ENCODE data around the gene INO80D.

Gene INO80D

DNA sequence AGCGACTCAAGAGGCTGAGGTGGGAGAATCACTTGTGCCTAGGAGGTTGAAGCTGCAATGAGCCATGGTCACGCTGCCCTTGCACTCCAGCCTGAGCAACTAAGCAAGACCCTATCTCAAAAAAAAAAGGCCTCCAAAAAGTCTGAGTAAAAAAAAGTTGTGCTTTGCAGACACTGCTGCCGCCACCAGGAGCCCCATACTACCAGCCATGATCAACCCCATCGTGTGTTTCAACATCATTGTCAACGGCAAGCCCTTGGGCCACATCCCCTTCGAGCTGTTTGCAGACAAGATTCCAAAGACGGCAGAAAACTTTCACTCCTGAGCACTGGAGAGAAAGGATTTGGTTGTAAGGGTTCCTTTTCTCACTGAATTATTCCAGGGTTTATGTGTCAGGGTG is 137.1 kb downstream of the INO80D start:
- DNase-seq (ENCODE audit: low spot score), result no peak
- CTCF ChIA-PET, result interaction anchor here (0.5 to 1.5 kb wide), 8 partner anchors 10 to 548 kb away, joined by 3 to 6 read pairs (median 4); no protein-coding TSS in a partner anchor
- H3K27ac ChIP-seq, result no peak overlapping the region
- TF ChIP-seq, protein P1, sequence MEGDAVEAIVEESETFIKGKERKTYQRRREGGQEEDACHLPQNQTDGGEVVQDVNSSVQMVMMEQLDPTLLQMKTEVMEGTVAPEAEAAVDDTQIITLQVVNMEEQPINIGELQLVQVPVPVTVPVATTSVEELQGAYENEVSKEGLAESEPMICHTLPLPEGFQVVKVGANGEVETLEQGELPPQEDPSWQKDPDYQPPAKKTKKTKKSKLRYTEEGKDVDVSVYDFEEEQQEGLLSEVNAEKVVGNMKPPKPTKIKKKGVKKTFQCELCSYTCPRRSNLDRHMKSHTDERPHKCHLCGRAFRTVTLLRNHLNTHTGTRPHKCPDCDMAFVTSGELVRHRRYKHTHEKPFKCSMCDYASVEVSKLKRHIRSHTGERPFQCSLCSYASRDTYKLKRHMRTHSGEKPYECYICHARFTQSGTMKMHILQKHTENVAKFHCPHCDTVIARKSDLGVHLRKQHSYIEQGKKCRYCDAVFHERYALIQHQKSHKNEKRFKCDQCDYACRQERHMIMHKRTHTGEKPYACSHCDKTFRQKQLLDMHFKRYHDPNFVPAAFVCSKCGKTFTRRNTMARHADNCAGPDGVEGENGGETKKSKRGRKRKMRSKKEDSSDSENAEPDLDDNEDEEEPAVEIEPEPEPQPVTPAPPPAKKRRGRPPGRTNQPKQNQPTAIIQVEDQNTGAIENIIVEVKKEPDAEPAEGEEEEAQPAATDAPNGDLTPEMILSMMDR (conservative IDR thresholded peaks at IDR 0.05; ENCODE audit: low read depth), result no peak
- POLR2A ChIA-PET (ENCODE audit: low non-redundant PET), result no interaction called here

DNA sequence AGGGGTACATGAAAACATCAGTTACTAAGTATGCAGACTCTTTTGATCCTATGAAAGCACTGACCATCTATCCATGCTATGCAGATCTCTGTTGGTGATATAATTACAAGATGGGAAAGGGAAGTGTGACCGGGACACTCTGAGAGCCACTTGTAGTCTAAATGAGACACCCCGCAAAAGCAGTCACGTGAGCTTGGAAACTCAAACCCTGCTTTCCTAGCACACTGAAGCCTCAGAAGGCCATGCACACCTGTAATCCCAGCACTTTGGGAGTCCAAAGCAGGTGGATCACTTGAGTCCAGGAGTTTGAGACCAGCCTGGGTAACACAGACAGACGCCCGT is 137.5 kb downstream of the INO80D start:
- DNase-seq (ENCODE audit: low spot score), result no peak
- CTCF ChIA-PET, result interaction anchor here (0.6 to 1.5 kb wide), 9 partner anchors 9 to 1310 kb away, joined by 3 to 6 read pairs (median 4); no protein-coding TSS in a partner anchor
- no peak overlapping the region for H3K27ac ChIP-seq
- POLR2A ChIA-PET (ENCODE audit: low non-redundant PET), result no interaction called here
- TF ChIP-seq, protein P1 (conservative IDR thresholded peaks at IDR 0.05; ENCODE audit: low read depth), result no peak

DNA sequence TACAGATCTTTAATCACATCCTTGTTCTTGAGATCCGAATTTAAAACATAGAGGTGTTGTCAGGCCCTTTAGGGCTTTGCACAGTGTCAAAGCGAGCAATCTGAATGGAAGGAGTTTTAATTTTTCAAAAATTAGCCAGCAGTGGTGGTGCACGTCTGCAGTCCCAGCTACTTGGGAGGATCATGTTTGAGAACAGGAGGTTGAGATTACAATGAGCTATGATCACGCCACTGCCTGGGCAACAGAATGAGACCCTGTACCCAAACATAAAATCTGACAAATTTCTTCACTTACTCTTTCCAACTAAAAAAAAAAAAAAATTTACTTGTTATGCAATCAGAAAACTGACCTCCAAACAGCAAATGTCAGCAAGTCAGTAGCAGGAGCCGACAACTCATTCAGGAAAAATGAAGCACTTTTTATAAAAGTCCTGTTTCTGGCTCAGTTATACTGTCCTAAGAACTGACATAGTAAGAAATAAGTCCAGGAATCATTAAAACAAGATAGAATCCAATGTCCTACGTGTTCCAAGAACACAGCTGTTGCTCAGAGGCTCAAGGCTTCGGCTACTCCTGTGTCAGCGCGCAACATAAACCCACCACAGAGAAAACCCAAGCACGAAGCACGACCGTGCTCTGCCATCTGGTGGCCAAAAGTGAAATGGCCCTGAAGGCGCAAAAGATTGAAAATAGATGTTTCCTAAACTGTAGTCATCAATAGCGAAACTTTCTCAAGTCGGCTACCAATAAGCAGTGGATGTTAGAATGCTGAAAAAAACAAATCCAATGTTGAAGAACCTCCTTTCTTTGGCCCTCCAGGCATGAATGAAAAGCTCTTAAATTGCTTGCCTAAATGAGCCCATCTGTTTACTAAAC is 138.1 kb downstream of the INO80D start:
- TF ChIP-seq, protein P1 (conservative IDR thresholded peaks at IDR 0.05; ENCODE audit: low read depth), result peak; percentile 90
- H3K27ac ChIP-seq, result no peak overlapping the region
- ChIA-PET POLR2A (ENCODE audit: low non-redundant PET) (no interaction called here), CTCF (interaction anchor here (0.6 to 1.5 kb wide), 17 partner anchors 9 to 1311 kb away, joined by 3 to 7 read pairs (median 4); no protein-coding TSS in a partner anchor)
- peak; percentile 58 for DNase-seq (ENCODE audit: low spot score)

DNA sequence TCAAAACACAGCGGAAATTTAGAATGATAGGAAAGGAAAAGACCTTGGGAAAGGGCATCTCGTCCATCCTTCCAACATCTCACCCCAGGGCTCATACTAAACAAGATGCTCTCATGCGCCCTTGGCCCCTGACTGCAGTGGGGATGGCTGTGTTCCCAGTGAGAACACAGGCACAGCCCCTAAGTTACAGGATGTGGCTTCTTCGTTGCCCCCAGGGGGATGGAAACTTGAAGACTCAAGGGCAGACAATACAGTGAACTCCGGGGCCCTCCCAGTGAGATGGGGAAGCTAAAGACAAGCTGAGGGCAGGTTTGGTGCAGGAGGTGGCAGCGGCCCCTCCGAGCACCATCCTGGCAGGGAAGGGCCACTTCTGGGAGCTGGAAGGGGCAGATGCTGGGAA is 139.7 kb downstream of the INO80D start:
- ChIA-PET POLR2A (ENCODE audit: low non-redundant PET) (no interaction called here), CTCF (interaction anchor here (1.0 kb wide), 1 partner anchor 12 kb away, joined by 3 read pairs; no protein-coding TSS in a partner anchor)
- TF ChIP-seq, protein P1 (conservative IDR thresholded peaks at IDR 0.05; ENCODE audit: low read depth), result no peak
- no peak for DNase-seq (ENCODE audit: low spot score)
- H3K27ac ChIP-seq, result no peak overlapping the region

Measured in RWPE1 (cell line).